GM12873 (cell line): ENCODE results near the gene NDUFAF7.

ENCODE experiments used
- CTCF ChIP-seq: IDR thresholded peaks from 2 replicates; pipeline ENCODE4 v1.5.1; 2012; ENCODE audit warnings: low read depth, mild to moderate bottlenecking, moderate library complexity, low read length, control low read depth; ENCODE audit not compliant: insufficient read depth; ENCODE audit errors: missing control alignments

Gene NDUFAF7

DNA sequence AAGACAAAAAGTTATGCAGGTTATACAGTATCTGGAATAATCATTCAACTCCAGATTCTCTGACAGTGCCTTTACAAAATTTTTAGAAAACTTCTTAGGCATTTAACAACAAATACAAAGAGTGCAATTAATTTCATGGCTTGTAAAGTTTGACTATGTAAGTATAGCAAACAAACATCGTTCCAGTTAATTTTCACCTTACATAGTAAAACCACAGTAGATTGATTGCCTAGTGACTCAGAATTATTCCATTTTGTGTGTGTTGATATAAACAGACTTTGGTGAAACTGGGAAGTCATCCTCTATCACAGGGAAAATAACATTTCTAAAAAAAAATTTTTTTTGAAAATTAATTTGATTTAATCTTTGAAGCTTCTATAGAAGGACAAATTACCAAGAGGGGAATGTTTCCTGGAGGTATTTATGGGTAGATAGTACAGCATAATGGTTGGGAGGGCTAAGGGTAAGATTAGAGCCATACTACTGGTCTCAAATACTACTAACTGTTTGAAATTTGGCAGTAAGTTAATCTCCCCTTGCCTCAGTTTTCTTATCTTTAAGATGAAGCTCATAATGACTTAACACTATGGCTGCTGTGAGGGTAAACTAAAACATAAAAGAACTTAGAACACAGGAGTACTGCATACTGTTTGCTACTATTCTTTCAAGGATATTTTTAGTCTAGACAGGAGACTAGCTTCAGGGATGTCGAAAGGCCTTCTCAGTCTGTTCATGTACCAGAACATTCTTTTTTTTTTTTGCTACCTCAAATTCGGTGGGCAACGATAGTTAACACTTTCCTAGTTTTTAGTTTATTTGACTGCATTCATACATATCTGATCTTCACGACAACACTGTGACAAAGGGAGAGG lies 19.6 kb downstream of the NDUFAF7 start:
- TF ChIP-seq CTCF = no peak

- TF ChIP-seq CTCF = no peak
Measured at GRCh38 chr2:37262522-37262921, 31.1 kb downstream of the NDUFAF7 start.

- no peak for TF ChIP-seq CTCF
Measured at GRCh38 chr2:37263839-37264238, 32.4 kb downstream of the NDUFAF7 start.

GRCh38 chr2:37267685-37268084 lies 36.2 kb downstream of the NDUFAF7 start:
- TF ChIP-seq CTCF = no peak

GRCh38 chr2:37268111-37268510 lies 36.7 kb downstream of the NDUFAF7 start:
- no peak for TF ChIP-seq CTCF

GRCh38 chr2:37271376-37272067 lies 40.1 kb downstream of the NDUFAF7 start:
- no peak for TF ChIP-seq CTCF

DNA sequence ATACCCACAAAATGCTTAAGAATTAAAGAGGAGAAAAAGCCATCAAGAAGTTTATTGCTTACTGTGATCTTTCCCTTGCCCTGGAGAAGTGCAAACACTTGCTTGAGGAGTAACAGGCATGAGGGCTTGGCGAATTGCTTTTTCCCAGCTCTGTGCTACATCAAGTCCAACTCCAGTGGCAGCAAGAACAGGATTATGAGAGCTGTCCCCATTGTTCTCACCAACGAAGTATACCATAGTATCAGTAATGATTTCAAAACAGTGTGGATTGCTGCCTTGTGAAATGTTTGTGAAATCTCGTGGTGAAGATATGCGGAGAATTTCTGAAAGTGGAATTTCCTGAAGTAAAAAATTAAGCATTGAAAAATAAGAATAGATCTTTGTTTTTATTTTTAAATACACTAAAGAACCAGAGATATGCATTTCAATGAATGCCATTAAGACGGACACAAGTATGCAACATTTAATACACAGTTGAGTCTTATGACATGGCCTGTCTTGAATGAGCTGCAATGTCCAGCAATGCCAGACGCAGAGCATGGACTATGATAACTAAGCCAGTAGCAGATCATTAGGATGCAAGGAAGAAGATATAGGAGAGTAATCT lies 43.0 kb downstream of the NDUFAF7 start:
- TF ChIP-seq CTCF = no peak
